ENCODE results near the gene ERBB4. TPM values are rescaled to one million over a fixed set of nuclear protein-coding genes. Genes with fewer than 3 reads are reported as not detected.

The ERBB4 gene
- total RNA-seq, 4 donors from 2014 or later: 0.16 to 12.7 (median 0.27) TPM; not detected in 1

GRCh38 chr2:212495046-212495445, 43.6 kb downstream of the ERBB4 start:
- DNase-seq: no peak
- intact Hi-C loops (cut with DNase I; ENCODE audit: low total_unique reads): no loop called here
- no peaks in the 10 kb centered on the region for H3K4me1 ChIP-seq
- no peak overlapping the region for H3K4me3 ChIP-seq
- H3K27ac ChIP-seq: no peak overlapping the region
- H3K27me3 ChIP-seq: no peaks in the 10 kb centered on the region
- 20 to 44% methylated on average over 1 of the region's 1 CpG for WGBS, 2 donors (ENCODE audit: low coverage in 1 of 2)
- TF ChIP-seq EP300 (IDR thresholded peaks at IDR 0.05; ENCODE audit: low read depth) (no peak), POLR2AphosphoS5 (IDR thresholded peaks at IDR 0.05) (no peak), CTCF (IDR thresholded peaks at IDR 0.05) (no peak), POLR2A (IDR thresholded peaks at IDR 0.05) (no peak)
- peaks cover 0 to 2% of the 10 kb centered on the region in 2 donors for H3K9me3 ChIP-seq
- no peaks in the 10 kb centered on the region for H3K36me3 ChIP-seq
- in situ Hi-C loops (cut with MboI; ENCODE audit: low pct_ligation_motif_present in 1 of 4, low pct_unique_long_range_greater_than_20kb in 1 of 4, low sequenced_read_pairs in 3 of 4): no loop called here

- Histone ChIP-seq H3K9me3 (peaks cover 0 to 2% of the 10 kb centered on the region in 2 donors), H3K27ac (no peak overlapping the region), H3K4me3 (no peak overlapping the region), H3K36me3 (no peaks in the 10 kb centered on the region), H3K27me3 (no peaks in the 10 kb centered on the region), H3K4me1 (no peaks in the 10 kb centered on the region)
- intact Hi-C loops (cut with DNase I; ENCODE audit: low total_unique reads): no loop called here
- in situ Hi-C loops (cut with MboI; ENCODE audit: low pct_ligation_motif_present in 1 of 4, low pct_unique_long_range_greater_than_20kb in 1 of 4, low sequenced_read_pairs in 3 of 4): no loop called here
- DNase-seq: no peak
- TF ChIP-seq CTCF (IDR thresholded peaks at IDR 0.05): no peak
- no peak for TF ChIP-seq POLR2AphosphoS5 (IDR thresholded peaks at IDR 0.05)
- no peak for TF ChIP-seq POLR2A (IDR thresholded peaks at IDR 0.05)
- TF ChIP-seq EP300 (IDR thresholded peaks at IDR 0.05; ENCODE audit: low read depth): no peak
- 71 to 73% methylated on average over 1 of the region's 1 CpG for WGBS, 2 donors (ENCODE audit: low coverage in 1 of 2)
These were observed 44.1 kb downstream of the ERBB4 start for GRCh38 chr2:212494418-212495020.

GRCh38 chr2:212489719-212490346, 48.8 kb downstream of the ERBB4 start:
- in situ Hi-C loops (cut with MboI; ENCODE audit: low pct_ligation_motif_present in 1 of 4, low pct_unique_long_range_greater_than_20kb in 1 of 4, low sequenced_read_pairs in 3 of 4) (no loop called here), intact Hi-C loops (cut with DNase I; ENCODE audit: low total_unique reads) (no loop called here)
- Histone ChIP-seq H3K27ac (no peak overlapping the region), H3K4me3 (no peak overlapping the region), H3K9me3 (peaks cover 0 to 2% of the 10 kb centered on the region in 2 donors), H3K27me3 (no peaks in the 10 kb centered on the region), H3K36me3 (no peaks in the 10 kb centered on the region), H3K4me1 (no peaks in the 10 kb centered on the region)
- DNase-seq: no peak
- WGBS, 2 donors (ENCODE audit: low coverage in 1 of 2): 58 to 65% methylated on average over 3 of the region's 3 CpGs
- TF ChIP-seq CTCF (IDR thresholded peaks at IDR 0.05) (no peak), EP300 (IDR thresholded peaks at IDR 0.05; ENCODE audit: low read depth) (no peak), POLR2AphosphoS5 (IDR thresholded peaks at IDR 0.05) (no peak), POLR2A (IDR thresholded peaks at IDR 0.05) (no peak)

GRCh38 chr2:212488611-212489010, 50.0 kb downstream of the ERBB4 start:
- DNase-seq: no peak
- no peaks in the 10 kb centered on the region for H3K4me1 ChIP-seq
- no peak overlapping the region for H3K27ac ChIP-seq
- H3K27me3 ChIP-seq: no peaks in the 10 kb centered on the region
- TF ChIP-seq CTCF (IDR thresholded peaks at IDR 0.05) (no peak), EP300 (IDR thresholded peaks at IDR 0.05; ENCODE audit: low read depth) (no peak), POLR2AphosphoS5 (IDR thresholded peaks at IDR 0.05) (no peak)
- H3K4me3 ChIP-seq: no peak overlapping the region
- in situ Hi-C loops (cut with MboI; ENCODE audit: low pct_ligation_motif_present in 1 of 4, low pct_unique_long_range_greater_than_20kb in 1 of 4, low sequenced_read_pairs in 3 of 4) (no loop called here), intact Hi-C loops (cut with DNase I; ENCODE audit: low total_unique reads) (no loop called here)
- 86 to 93% methylated on average over 2 of the region's 2 CpGs for WGBS, 2 donors (ENCODE audit: low coverage in 1 of 2)
- no peaks in the 10 kb centered on the region for H3K36me3 ChIP-seq
- H3K9me3 ChIP-seq: peaks cover 0 to 2% of the 10 kb centered on the region in 2 donors

All from transverse colon (tissue), 4 donors.